Progenitor cell of endocrine pancreas (in vitro differentiated cells): ENCODE measurements around the gene NELFB. TPM values are rescaled to one million over a fixed set of nuclear protein-coding genes. Genes with fewer than 3 reads are reported as not detected.

Experiments
- DNase-seq: peaks from one replicate; pipeline ENCODE4 v3.0.0; 2021; ENCODE audit warnings: low spot score; ENCODE audit not compliant: unreplicated experiment
- H3K27ac Mint-ChIP-seq: 2 replicates; pipeline ENCODE4 v1.8.0; 2021; ENCODE audit warnings: mild to moderate bottlenecking, moderate library complexity, mixed read lengths
- H3K27me3 Mint-ChIP-seq: 2 replicates; pipeline ENCODE4 v1.8.0; 2021; ENCODE audit warnings: mixed read lengths
- H3K36me3 Mint-ChIP-seq: 2 replicates; pipeline ENCODE4 v1.8.0; 2022; ENCODE audit warnings: mixed read lengths; ENCODE audit not compliant: insufficient read depth
- H3K4me1 Mint-ChIP-seq: 2 replicates; pipeline ENCODE4 v1.8.0; 2021; ENCODE audit warnings: low read depth, mixed read lengths
- H3K4me3 Mint-ChIP-seq: 2 replicates; pipeline ENCODE4 v1.8.0; 2021; ENCODE audit warnings: low read depth, mild to moderate bottlenecking, moderate library complexity, mixed read lengths
- H3K9me3 Mint-ChIP-seq: 2 replicates; pipeline ENCODE4 v1.8.0; 2021; ENCODE audit warnings: low read depth, mixed read lengths
- total RNA-seq: library from RNA; stranded (reverse); gene quantifications from 2 replicates; pipeline ENCODE4 v1.2.1, GENCODE V29; 2021
- TF ChIP-seq, protein P1 (sequence below): fragments of 200-600 bp; sonication (generic); IDR thresholded peaks from one replicate; pipeline ENCODE4 v1.5.0; 2021; ENCODE audit warnings: antibody characterized with exemption, mild to moderate bottlenecking; ENCODE audit not compliant: unreplicated experiment

NELFB gene
- total RNA-seq, 1 donor from 2014 or later: 62.3 TPM

DNA sequence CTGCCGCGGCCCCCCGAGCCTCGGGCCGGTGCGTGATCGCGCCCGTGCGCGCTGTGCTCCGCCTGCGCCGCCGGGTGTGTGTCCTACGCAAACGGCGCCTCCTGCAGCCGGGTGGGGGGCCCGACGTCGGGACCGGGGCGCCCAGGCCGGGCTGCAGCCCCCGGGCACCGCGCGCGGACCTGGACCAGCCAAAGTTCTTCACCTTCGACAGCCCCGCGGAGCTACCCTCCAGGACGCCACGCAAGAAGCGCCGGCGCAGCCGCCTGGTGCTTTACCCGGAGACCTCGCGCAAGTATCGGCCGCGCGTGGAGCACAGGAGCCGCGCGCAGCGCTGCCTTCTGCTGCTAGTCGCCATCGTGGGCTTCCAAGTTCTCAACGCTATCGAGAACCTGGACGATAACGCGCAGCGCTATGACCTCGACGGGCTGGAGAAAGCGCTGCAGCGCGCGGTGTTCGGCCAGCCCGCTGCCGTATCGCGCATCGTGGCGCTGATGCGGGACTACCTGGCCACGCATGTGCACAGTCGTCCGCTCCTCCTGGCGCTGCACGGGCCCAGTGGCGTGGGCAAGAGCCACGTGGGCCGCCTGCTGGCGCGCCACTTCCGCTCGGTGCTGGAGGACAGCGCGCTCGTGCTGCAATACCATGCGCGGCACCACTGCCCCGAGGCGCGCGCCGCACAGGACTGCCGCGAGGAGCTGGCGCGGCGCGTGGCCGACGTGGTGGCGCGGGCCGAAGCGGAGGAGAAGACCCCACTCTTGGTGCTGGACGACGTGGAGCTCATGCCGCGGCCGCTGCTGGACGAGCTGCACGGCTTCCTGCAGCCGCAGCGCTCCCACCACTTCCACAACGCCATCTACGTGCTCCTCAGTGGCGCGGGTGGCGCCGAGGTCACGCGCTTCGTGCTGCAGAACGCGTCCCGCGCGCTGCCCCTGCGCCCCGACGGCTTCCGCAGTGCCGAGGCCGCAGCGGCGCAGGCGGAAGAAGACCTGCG lies 23.9 kb downstream of the NELFB start:
- Mint-ChIP-seq H3K27me3 (peaks cover 3% of the 10 kb centered on the region), H3K9me3 (no peaks in the 10 kb centered on the region), H3K27ac (no peak overlapping the region), H3K4me3 (no peak overlapping the region), H3K4me1 (peaks cover 19% of the 10 kb centered on the region), H3K36me3 (peaks cover 3% of the 10 kb centered on the region)
- no peak for DNase-seq
- TF ChIP-seq, protein P1, sequence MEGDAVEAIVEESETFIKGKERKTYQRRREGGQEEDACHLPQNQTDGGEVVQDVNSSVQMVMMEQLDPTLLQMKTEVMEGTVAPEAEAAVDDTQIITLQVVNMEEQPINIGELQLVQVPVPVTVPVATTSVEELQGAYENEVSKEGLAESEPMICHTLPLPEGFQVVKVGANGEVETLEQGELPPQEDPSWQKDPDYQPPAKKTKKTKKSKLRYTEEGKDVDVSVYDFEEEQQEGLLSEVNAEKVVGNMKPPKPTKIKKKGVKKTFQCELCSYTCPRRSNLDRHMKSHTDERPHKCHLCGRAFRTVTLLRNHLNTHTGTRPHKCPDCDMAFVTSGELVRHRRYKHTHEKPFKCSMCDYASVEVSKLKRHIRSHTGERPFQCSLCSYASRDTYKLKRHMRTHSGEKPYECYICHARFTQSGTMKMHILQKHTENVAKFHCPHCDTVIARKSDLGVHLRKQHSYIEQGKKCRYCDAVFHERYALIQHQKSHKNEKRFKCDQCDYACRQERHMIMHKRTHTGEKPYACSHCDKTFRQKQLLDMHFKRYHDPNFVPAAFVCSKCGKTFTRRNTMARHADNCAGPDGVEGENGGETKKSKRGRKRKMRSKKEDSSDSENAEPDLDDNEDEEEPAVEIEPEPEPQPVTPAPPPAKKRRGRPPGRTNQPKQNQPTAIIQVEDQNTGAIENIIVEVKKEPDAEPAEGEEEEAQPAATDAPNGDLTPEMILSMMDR: no peak

DNA sequence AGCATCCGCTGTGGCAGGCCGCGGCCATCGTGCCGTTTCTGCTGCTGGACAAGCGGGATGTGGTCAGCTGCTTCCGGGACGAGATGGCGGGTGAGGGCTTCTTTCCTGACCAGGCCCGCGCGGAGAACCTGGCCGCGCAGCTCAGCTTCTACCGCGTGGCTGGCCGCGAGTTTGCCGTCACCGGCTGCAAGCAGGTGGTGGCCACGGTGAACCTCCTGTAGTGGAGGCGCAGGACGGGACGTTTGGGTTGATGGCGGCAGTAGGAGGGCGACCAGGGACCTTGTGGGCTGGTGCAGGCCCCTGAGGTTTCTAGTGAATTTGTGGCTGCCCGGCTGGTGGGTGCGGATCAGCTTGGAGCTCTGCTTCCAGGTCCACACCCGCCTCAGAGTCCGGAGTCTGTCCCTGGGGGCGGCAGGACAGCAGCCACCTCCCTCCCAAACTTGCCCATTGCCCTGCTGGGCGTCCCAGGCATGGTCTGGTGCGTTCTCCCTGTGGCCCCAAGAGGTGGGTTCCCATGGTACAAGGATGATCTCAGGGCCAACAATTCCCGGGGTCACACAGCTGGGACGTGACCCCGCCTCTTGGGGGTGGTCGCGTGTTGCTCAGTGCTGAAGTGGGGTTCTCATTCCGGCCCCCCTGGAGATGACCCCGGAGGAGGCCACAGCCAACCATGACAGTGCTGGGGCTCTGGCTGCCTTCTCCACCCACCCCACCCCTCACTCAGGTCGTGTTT lies 24.8 kb downstream of the NELFB start:
- H3K9me3 Mint-ChIP-seq: no peaks in the 10 kb centered on the region
- H3K27ac Mint-ChIP-seq: no peak overlapping the region
- peaks cover 3% of the 10 kb centered on the region for H3K27me3 Mint-ChIP-seq
- no peak for DNase-seq
- H3K4me1 Mint-ChIP-seq: peaks cover 19% of the 10 kb centered on the region
- TF ChIP-seq, protein P1: no peak
- peaks cover 2% of the 10 kb centered on the region for H3K36me3 Mint-ChIP-seq
- no peak overlapping the region for H3K4me3 Mint-ChIP-seq

DNA sequence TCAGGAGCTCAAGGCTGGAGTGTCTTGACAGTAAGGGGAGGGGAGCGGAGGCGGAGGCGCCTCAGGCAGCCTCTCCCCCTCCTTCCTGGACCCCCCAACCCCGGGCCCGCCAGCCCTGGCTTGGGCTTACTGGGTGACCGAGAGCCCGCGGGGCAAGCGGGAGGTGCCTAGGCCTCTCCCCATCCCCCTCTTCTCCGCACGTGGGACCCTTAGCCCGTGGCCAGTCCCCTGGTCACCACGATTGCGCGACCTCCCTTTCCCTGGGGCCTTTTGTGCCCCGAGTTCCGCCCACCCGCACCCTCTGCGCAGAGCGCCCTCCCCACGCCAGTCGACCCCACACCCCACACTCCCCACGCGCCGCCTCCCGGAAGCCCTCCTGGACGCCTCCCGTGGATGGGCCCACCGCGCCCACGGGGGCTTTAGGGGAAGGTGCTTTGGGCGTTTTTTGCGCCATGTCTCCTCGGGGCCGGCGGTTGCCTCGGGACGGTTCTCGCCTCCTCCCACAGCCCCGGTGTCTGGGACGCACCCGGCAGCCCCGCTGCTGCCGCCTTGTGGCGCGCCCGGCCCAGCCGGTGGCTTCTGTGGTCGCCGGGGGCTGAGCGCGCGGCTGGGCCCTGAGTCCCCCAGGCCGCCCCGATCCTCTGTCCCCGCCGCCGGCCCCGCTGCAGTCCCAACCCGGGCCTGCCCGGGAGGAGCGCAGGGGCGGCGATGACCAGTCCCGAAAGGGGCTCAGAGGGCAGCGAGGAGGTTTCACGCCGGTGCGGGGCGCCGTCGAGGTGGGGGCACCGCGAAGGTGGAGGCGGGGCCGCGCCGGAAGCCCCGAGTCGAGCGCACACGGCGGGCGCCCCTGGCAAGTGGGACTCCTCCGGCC lies 25.6 kb downstream of the NELFB start:
- H3K27ac Mint-ChIP-seq: no peak overlapping the region
- no peak for DNase-seq
- H3K27me3 Mint-ChIP-seq: peaks cover 3% of the 10 kb centered on the region
- no peak overlapping the region for H3K4me3 Mint-ChIP-seq
- H3K9me3 Mint-ChIP-seq: no peaks in the 10 kb centered on the region
- H3K36me3 Mint-ChIP-seq: peaks cover 2% of the 10 kb centered on the region
- peaks cover 13% of the 10 kb centered on the region for H3K4me1 Mint-ChIP-seq
- TF ChIP-seq, protein P1: peak; percentile 67

DNA sequence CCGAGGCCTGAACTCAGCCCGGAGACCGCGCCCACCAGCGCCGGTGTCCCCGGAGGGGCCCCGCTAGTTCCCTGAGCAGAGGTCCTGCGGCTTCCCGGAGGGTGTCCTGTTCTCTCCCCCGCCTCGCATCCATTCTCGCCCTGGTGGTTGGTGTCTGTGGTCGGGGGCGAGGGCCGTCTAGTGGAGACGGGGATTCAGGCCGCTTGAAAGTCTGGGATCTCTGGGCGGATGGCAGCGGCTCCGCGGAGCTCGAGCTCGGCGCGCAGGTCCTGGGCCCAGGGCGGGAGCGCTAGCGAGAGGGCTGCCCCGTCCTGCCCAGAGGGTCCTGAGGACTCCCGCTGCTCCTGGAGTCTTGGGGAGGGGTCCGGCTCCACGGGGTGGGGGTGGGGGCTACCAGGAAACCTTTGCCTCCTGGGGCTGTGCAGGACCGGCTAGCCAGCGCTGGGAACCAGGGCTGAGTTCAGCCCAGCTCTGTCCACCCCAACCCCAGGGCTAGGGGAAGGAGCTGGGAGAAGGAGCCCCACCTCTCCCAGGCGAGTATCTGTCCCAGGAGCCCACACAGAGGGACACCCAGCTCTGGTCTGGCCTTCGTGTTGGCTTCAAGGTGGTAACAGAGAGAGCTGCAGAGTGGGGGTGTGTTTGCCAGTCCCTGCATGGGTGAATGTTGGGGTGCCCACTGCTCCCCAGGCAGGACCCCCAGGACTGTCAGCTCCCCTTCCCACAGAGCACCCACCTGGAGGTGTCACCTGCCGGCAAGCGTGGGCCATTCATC lies 26.4 kb downstream of the NELFB start:
- TF ChIP-seq, protein P1: no peak
- no peaks in the 10 kb centered on the region for H3K9me3 Mint-ChIP-seq
- H3K36me3 Mint-ChIP-seq: peaks cover 2% of the 10 kb centered on the region
- H3K27ac Mint-ChIP-seq: no peak overlapping the region
- H3K4me3 Mint-ChIP-seq: peak overlapping the region; percentile 56
- H3K27me3 Mint-ChIP-seq: peaks cover 3% of the 10 kb centered on the region
- H3K4me1 Mint-ChIP-seq: peaks cover 12% of the 10 kb centered on the region
- DNase-seq: no peak
